ENCODE measurements around the gene RIMBP2. TPM values are rescaled to one million over a fixed set of nuclear protein-coding genes. Genes with fewer than 3 reads are reported as not detected.

Gene RIMBP2
- total RNA-seq, 1 experiment from 2014 or later, result 0.95 TPM

GRCh38 chr12:130460611-130461446, 255.3 kb downstream of the RIMBP2 start:
- TF ChIP-seq, protein P1, sequence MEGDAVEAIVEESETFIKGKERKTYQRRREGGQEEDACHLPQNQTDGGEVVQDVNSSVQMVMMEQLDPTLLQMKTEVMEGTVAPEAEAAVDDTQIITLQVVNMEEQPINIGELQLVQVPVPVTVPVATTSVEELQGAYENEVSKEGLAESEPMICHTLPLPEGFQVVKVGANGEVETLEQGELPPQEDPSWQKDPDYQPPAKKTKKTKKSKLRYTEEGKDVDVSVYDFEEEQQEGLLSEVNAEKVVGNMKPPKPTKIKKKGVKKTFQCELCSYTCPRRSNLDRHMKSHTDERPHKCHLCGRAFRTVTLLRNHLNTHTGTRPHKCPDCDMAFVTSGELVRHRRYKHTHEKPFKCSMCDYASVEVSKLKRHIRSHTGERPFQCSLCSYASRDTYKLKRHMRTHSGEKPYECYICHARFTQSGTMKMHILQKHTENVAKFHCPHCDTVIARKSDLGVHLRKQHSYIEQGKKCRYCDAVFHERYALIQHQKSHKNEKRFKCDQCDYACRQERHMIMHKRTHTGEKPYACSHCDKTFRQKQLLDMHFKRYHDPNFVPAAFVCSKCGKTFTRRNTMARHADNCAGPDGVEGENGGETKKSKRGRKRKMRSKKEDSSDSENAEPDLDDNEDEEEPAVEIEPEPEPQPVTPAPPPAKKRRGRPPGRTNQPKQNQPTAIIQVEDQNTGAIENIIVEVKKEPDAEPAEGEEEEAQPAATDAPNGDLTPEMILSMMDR (conservative IDR thresholded peaks at IDR 0.05; ENCODE audit: low read depth, low read length), result no peak
- TF ChIP-seq EZH2 (IDR thresholded peaks at IDR 0.05; ENCODE audit: borderline replicate concordance, low read depth, low read length, poor library complexity, severe bottlenecking), result no peak
- H3K4me1 ChIP-seq (ENCODE audit: insufficient read depth, low read length, poor library complexity, severe bottlenecking), result no peaks in the 10 kb centered on the region
- H3K4me3 ChIP-seq (ENCODE audit: low read depth, low read length, poor library complexity, severe bottlenecking), result no peak overlapping the region
- intact Hi-C loops (cut with micrococcal nuclease; ENCODE audit: unreplicated experiment), result no loop called here
- H3K27me3 ChIP-seq (replicated peaks; ENCODE audit: insufficient read depth, low read depth, low read length, poor library complexity), result peaks cover 7% of the 10 kb centered on the region
- H3K9me3 ChIP-seq (ENCODE audit: low read depth, low read length, poor library complexity, severe bottlenecking), result no peaks in the 10 kb centered on the region
- no peak for DNase-seq (ENCODE audit: low spot score)
- no peak overlapping the region for H3K27ac ChIP-seq (ENCODE audit: low read depth, low read length, poor library complexity, severe bottlenecking)
- no peaks in the 10 kb centered on the region for H3K36me3 ChIP-seq (ENCODE audit: insufficient read depth, low read length, poor library complexity, severe bottlenecking)
- POLR2A ChIA-PET (ENCODE audit: low non-redundant PET), result no interaction called here
- CTCF ChIA-PET, result no interaction called here
- BruUV-seq (replicated peaks), result no TSS peak

DNA sequence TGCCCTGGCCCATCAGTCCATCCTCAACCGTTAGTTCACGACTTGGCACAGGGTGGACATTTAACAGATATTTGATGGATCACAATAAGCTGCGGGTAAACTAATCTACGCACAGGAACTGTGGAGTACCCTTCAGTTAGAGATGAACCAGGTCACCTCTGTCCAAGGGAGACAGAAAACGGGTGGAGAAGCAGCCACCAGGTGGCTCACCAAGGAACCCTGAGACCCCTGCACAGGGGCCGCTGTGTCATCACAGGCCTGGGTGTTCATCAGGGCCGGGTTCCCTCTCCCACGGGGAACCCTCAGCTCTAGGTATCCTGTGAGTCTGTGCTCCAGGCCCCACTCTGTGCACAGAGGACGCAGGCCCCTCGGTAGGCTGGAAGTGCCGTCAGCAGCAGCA, 256.2 kb downstream of the RIMBP2 start:
- DNase-seq (ENCODE audit: low spot score), result no peak
- Histone ChIP-seq H3K36me3 (ENCODE audit: insufficient read depth, low read length, poor library complexity, severe bottlenecking) (no peaks in the 10 kb centered on the region), H3K27ac (ENCODE audit: low read depth, low read length, poor library complexity, severe bottlenecking) (no peak overlapping the region), H3K9me3 (ENCODE audit: low read depth, low read length, poor library complexity, severe bottlenecking) (no peaks in the 10 kb centered on the region), H3K4me1 (ENCODE audit: insufficient read depth, low read length, poor library complexity, severe bottlenecking) (no peaks in the 10 kb centered on the region), H3K4me3 (ENCODE audit: low read depth, low read length, poor library complexity, severe bottlenecking) (no peak overlapping the region), H3K27me3 (replicated peaks; ENCODE audit: insufficient read depth, low read depth, low read length, poor library complexity) (peaks cover 13% of the 10 kb centered on the region)
- CTCF ChIA-PET, result no interaction called here
- POLR2A ChIA-PET (ENCODE audit: low non-redundant PET), result no interaction called here
- intact Hi-C loops (cut with micrococcal nuclease; ENCODE audit: unreplicated experiment), result no loop called here
- TF ChIP-seq, protein P1 (conservative IDR thresholded peaks at IDR 0.05; ENCODE audit: low read depth, low read length), result no peak
- TF ChIP-seq EZH2 (IDR thresholded peaks at IDR 0.05; ENCODE audit: borderline replicate concordance, low read depth, low read length, poor library complexity, severe bottlenecking), result no peak
- no TSS peak for BruUV-seq (replicated peaks)

- Histone ChIP-seq H3K9me3 (ENCODE audit: low read depth, low read length, poor library complexity, severe bottlenecking) (no peaks in the 10 kb centered on the region), H3K4me3 (ENCODE audit: low read depth, low read length, poor library complexity, severe bottlenecking) (no peak overlapping the region), H3K27ac (ENCODE audit: low read depth, low read length, poor library complexity, severe bottlenecking) (no peak overlapping the region), H3K27me3 (replicated peaks; ENCODE audit: insufficient read depth, low read depth, low read length, poor library complexity) (peaks cover 13% of the 10 kb centered on the region), H3K36me3 (ENCODE audit: insufficient read depth, low read length, poor library complexity, severe bottlenecking) (no peaks in the 10 kb centered on the region), H3K4me1 (ENCODE audit: insufficient read depth, low read length, poor library complexity, severe bottlenecking) (no peaks in the 10 kb centered on the region)
- no TSS peak for BruUV-seq (replicated peaks)
- CTCF ChIA-PET, result no interaction called here
- no peak for TF ChIP-seq EZH2 (IDR thresholded peaks at IDR 0.05; ENCODE audit: borderline replicate concordance, low read depth, low read length, poor library complexity, severe bottlenecking)
- TF ChIP-seq, protein P1 (conservative IDR thresholded peaks at IDR 0.05; ENCODE audit: low read depth, low read length), result no peak
- intact Hi-C loops (cut with micrococcal nuclease; ENCODE audit: unreplicated experiment), result no loop called here
- DNase-seq (ENCODE audit: low spot score), result no peak
- POLR2A ChIA-PET (ENCODE audit: low non-redundant PET), result no interaction called here
Observed at GRCh38 chr12:130458341-130458740, 257.8 kb downstream of the RIMBP2 start.
